Neural cell (in vitro differentiated cells): ENCODE measurements around the gene SLC19A1.

Experiments used
- EP300 ChIP-seq: fragments of 450-650 bp; conservative IDR thresholded peaks from 2 replicates; pipeline ENCODE4 v1.6.1; 2014; ENCODE audit warnings: antibody characterized with exemption, mild to moderate bottlenecking, moderate library complexity; ENCODE audit not compliant: poor library complexity, severe bottlenecking
- EZH2 ChIP-seq: fragments of 200-600, 300-800 bp; shearing (Covaris generic), sonication (generic); IDR thresholded peaks from 2 replicates; pipeline ENCODE4 v1.6.1; 2014; ENCODE audit warnings: antibody characterized with exemption, low read length, borderline replicate concordance, mild to moderate bottlenecking; ENCODE audit not compliant: insufficient read depth, poor library complexity, severe bottlenecking
- POLR2AphosphoS5 ChIP-seq: IDR thresholded peaks from 2 replicates; pipeline ENCODE4 v1.6.1; 2012
- RAD21 ChIP-seq: fragments of 450-650 bp; conservative IDR thresholded peaks from 2 replicates; pipeline ENCODE4 v1.6.1; 2014; ENCODE audit warnings: antibody characterized with exemption, mild to moderate bottlenecking, moderate library complexity
- SMC3 ChIP-seq: fragments of 450-650 bp; conservative IDR thresholded peaks from 2 replicates; pipeline ENCODE4 v1.6.1; 2014; ENCODE audit warnings: antibody characterized with exemption, mild to moderate bottlenecking, moderate library complexity; ENCODE audit not compliant: poor library complexity
- TAF1 ChIP-seq: IDR thresholded peaks from 2 replicates; pipeline ENCODE4 v1.6.1; 2012; ENCODE audit warnings: low read depth
- TF ChIP-seq, protein P1 (sequence below): fragments of 450-650 bp; IDR thresholded peaks from 2 replicates; pipeline ENCODE4 v1.5.1; 2014; ENCODE audit warnings: antibody characterized with exemption, mild to moderate bottlenecking, moderate library complexity; ENCODE audit not compliant: poor library complexity, severe bottlenecking
- TF ChIP-seq, protein P2 (sequence below): IDR thresholded peaks from 2 replicates; pipeline ENCODE4 v1.6.1; 2012; ENCODE audit warnings: borderline replicate concordance

GRCh38 chr21:45513003-45513717 lies 29.1 kb downstream of the SLC19A1 start:
- TF ChIP-seq, protein P1, sequence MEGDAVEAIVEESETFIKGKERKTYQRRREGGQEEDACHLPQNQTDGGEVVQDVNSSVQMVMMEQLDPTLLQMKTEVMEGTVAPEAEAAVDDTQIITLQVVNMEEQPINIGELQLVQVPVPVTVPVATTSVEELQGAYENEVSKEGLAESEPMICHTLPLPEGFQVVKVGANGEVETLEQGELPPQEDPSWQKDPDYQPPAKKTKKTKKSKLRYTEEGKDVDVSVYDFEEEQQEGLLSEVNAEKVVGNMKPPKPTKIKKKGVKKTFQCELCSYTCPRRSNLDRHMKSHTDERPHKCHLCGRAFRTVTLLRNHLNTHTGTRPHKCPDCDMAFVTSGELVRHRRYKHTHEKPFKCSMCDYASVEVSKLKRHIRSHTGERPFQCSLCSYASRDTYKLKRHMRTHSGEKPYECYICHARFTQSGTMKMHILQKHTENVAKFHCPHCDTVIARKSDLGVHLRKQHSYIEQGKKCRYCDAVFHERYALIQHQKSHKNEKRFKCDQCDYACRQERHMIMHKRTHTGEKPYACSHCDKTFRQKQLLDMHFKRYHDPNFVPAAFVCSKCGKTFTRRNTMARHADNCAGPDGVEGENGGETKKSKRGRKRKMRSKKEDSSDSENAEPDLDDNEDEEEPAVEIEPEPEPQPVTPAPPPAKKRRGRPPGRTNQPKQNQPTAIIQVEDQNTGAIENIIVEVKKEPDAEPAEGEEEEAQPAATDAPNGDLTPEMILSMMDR = no peak
- TF ChIP-seq POLR2AphosphoS5 (no peak), EZH2 (no peak), EP300 (no peak), RAD21 (no peak), TAF1 (no peak), SMC3 (no peak)
- TF ChIP-seq, protein P2, sequence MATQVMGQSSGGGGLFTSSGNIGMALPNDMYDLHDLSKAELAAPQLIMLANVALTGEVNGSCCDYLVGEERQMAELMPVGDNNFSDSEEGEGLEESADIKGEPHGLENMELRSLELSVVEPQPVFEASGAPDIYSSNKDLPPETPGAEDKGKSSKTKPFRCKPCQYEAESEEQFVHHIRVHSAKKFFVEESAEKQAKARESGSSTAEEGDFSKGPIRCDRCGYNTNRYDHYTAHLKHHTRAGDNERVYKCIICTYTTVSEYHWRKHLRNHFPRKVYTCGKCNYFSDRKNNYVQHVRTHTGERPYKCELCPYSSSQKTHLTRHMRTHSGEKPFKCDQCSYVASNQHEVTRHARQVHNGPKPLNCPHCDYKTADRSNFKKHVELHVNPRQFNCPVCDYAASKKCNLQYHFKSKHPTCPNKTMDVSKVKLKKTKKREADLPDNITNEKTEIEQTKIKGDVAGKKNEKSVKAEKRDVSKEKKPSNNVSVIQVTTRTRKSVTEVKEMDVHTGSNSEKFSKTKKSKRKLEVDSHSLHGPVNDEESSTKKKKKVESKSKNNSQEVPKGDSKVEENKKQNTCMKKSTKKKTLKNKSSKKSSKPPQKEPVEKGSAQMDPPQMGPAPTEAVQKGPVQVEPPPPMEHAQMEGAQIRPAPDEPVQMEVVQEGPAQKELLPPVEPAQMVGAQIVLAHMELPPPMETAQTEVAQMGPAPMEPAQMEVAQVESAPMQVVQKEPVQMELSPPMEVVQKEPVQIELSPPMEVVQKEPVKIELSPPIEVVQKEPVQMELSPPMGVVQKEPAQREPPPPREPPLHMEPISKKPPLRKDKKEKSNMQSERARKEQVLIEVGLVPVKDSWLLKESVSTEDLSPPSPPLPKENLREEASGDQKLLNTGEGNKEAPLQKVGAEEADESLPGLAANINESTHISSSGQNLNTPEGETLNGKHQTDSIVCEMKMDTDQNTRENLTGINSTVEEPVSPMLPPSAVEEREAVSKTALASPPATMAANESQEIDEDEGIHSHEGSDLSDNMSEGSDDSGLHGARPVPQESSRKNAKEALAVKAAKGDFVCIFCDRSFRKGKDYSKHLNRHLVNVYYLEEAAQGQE = no peak
